Measurements from ENCODE around the gene PPM1L. TPM values are rescaled to one million over a fixed set of nuclear protein-coding genes. Genes with fewer than 3 reads are reported as not detected.
"Not testable (repeated sequence)": the region's sequence is repeated elsewhere in the genome, so short reads cannot be mapped to it uniquely, and the experiment has no call there.

Gene PPM1L
- total RNA-seq, 2 experiments from 2014 or later = 5.0 to 8.3 TPM

GRCh38 chr3:160982491-160982890, 226.5 kb downstream of the PPM1L start:
- CTCF ChIA-PET = no interaction called here
- no peak for ATAC-seq
- H3K27me3 Mint-ChIP-seq = no peaks in the 10 kb centered on the region
- H3K36me3 Mint-ChIP-seq = peaks cover 5% of the 10 kb centered on the region
- H3K27ac Mint-ChIP-seq = no peak overlapping the region
- H3K4me1 Mint-ChIP-seq = peaks cover 22% of the 10 kb centered on the region
- no peak overlapping the region for H3K4me3 Mint-ChIP-seq
- no peak for DNase-seq
- peaks cover 3% of the 10 kb centered on the region for H3K9me3 Mint-ChIP-seq (ENCODE audit: low read depth)

GRCh38 chr3:160983900-160984299, 227.9 kb downstream of the PPM1L start:
- H3K4me3 Mint-ChIP-seq; H3K9me3 Mint-ChIP-seq (ENCODE audit: low read depth): not testable (repeated sequence)

GRCh38 chr3:160986069-160986468, 230.0 kb downstream of the PPM1L start:
- Mint-ChIP-seq H3K27me3 (no peaks in the 10 kb centered on the region), H3K4me3 (no peak overlapping the region), H3K9me3 (ENCODE audit: low read depth) (peaks cover 3% of the 10 kb centered on the region), H3K4me1 (peaks cover 12% of the 10 kb centered on the region), H3K27ac (no peak overlapping the region), H3K36me3 (peaks cover 4% of the 10 kb centered on the region)
- no peak for DNase-seq
- CTCF ChIA-PET = no interaction called here
- ATAC-seq = no peak

More at GRCh38 chr3:160983900-160984299, 227.9 kb downstream of the PPM1L start:
- H3K4me1 Mint-ChIP-seq = peaks cover 22% of the 10 kb centered on the region
- ATAC-seq, H3K27me3 Mint-ChIP-seq, CTCF ChIA-PET, H3K27ac Mint-ChIP-seq, DNase-seq, H3K36me3 Mint-ChIP-seq: not testable (repeated sequence)

GRCh38 chr3:160987982-160988964, 232.2 kb downstream of the PPM1L start:
- Mint-ChIP-seq H3K36me3 (no peaks in the 10 kb centered on the region), H3K4me3 (no peak overlapping the region), H3K27me3 (no peaks in the 10 kb centered on the region), H3K4me1 (no peaks in the 10 kb centered on the region), H3K9me3 (ENCODE audit: low read depth) (no peaks in the 10 kb centered on the region), H3K27ac (no peak overlapping the region)
- no peak for DNase-seq
- no peak for ATAC-seq
- CTCF ChIA-PET = no interaction called here

- H3K27ac Mint-ChIP-seq = no peak overlapping the region
- ATAC-seq (no peak), DNase-seq (no peak)
- H3K4me3 Mint-ChIP-seq = no peak overlapping the region
- no peaks in the 10 kb centered on the region for H3K36me3 Mint-ChIP-seq
- no peaks in the 10 kb centered on the region for H3K27me3 Mint-ChIP-seq
- H3K4me1 Mint-ChIP-seq = no peaks in the 10 kb centered on the region
- CTCF ChIA-PET = no interaction called here
- no peaks in the 10 kb centered on the region for H3K9me3 Mint-ChIP-seq (ENCODE audit: low read depth)
Observed at GRCh38 chr3:160990446-160990845, 234.4 kb downstream of the PPM1L start.

GRCh38 chr3:160992712-160993111, 236.7 kb downstream of the PPM1L start:
- no peaks in the 10 kb centered on the region for H3K4me1 Mint-ChIP-seq

GRCh38 chr3:160996811-160997210, 240.8 kb downstream of the PPM1L start:
- H3K4me3 Mint-ChIP-seq = no peak overlapping the region
- H3K4me1 Mint-ChIP-seq = peaks cover 5% of the 10 kb centered on the region
- no peaks in the 10 kb centered on the region for H3K27me3 Mint-ChIP-seq
- no peaks in the 10 kb centered on the region for H3K36me3 Mint-ChIP-seq
- CTCF ChIA-PET = no interaction called here
- no peak overlapping the region for H3K27ac Mint-ChIP-seq
- ATAC-seq = no peak
- H3K9me3 Mint-ChIP-seq (ENCODE audit: low read depth) = no peaks in the 10 kb centered on the region
- DNase-seq = no peak

More at GRCh38 chr3:160992712-160993111, 236.7 kb downstream of the PPM1L start:
- DNase-seq (no peak), ATAC-seq (no peak)
- CTCF ChIA-PET = no interaction called here
- no peaks in the 10 kb centered on the region for H3K36me3 Mint-ChIP-seq
- H3K4me3 Mint-ChIP-seq = no peak overlapping the region
- H3K9me3 Mint-ChIP-seq (ENCODE audit: low read depth) = no peaks in the 10 kb centered on the region
- no peak overlapping the region for H3K27ac Mint-ChIP-seq
- no peaks in the 10 kb centered on the region for H3K27me3 Mint-ChIP-seq

- H3K27me3 Mint-ChIP-seq = no peaks in the 10 kb centered on the region
- no peak overlapping the region for H3K4me3 Mint-ChIP-seq
- DNase-seq (no peak), ATAC-seq (no peak)
- H3K4me1 Mint-ChIP-seq = peaks cover 5% of the 10 kb centered on the region
- no peaks in the 10 kb centered on the region for H3K36me3 Mint-ChIP-seq
- H3K27ac Mint-ChIP-seq = no peak overlapping the region
- no peaks in the 10 kb centered on the region for H3K9me3 Mint-ChIP-seq (ENCODE audit: low read depth)
- CTCF ChIA-PET = no interaction called here
Observed at GRCh38 chr3:160998581-160998980, 242.6 kb downstream of the PPM1L start.

GRCh38 chr3:160999274-160999673, 243.2 kb downstream of the PPM1L start:
- ATAC-seq (no peak), DNase-seq (no peak)
- no peaks in the 10 kb centered on the region for H3K36me3 Mint-ChIP-seq
- no peak overlapping the region for H3K27ac Mint-ChIP-seq
- H3K9me3 Mint-ChIP-seq (ENCODE audit: low read depth) = no peaks in the 10 kb centered on the region
- CTCF ChIA-PET = no interaction called here
- no peak overlapping the region for H3K4me3 Mint-ChIP-seq
- H3K27me3 Mint-ChIP-seq = no peaks in the 10 kb centered on the region
- H3K4me1 Mint-ChIP-seq = peaks cover 5% of the 10 kb centered on the region

GRCh38 chr3:161008086-161008485, 252.1 kb downstream of the PPM1L start:
- CTCF ChIA-PET = no interaction called here
- H3K27me3 Mint-ChIP-seq = peaks cover 3% of the 10 kb centered on the region
- H3K27ac Mint-ChIP-seq = no peak overlapping the region
- peaks cover 2% of the 10 kb centered on the region for H3K9me3 Mint-ChIP-seq (ENCODE audit: low read depth)
- H3K4me3 Mint-ChIP-seq = no peak overlapping the region
- no peak for ATAC-seq
- H3K4me1 Mint-ChIP-seq = no peaks in the 10 kb centered on the region
- no peak for DNase-seq
- H3K36me3 Mint-ChIP-seq = no peaks in the 10 kb centered on the region

- H3K36me3 Mint-ChIP-seq, CTCF ChIA-PET: not testable (repeated sequence)
Observed at GRCh38 chr3:161010151-161010550, 254.1 kb downstream of the PPM1L start.

GRCh38 chr3:161014843-161015749, 259.1 kb downstream of the PPM1L start:
- Mint-ChIP-seq H3K4me1 (no peaks in the 10 kb centered on the region), H3K9me3 (ENCODE audit: low read depth) (peaks cover 5% of the 10 kb centered on the region), H3K27me3 (no peaks in the 10 kb centered on the region), H3K4me3 (no peak overlapping the region), H3K27ac (no peak overlapping the region), H3K36me3 (peaks cover 2% of the 10 kb centered on the region)
- DNase-seq (no peak), ATAC-seq (no peak)
- CTCF ChIA-PET = interaction anchor here (0.8 kb wide), 1 partner anchor 9 kb away, joined by 3 read pairs; no protein-coding TSS in a partner anchor

More at GRCh38 chr3:161010151-161010550, 254.1 kb downstream of the PPM1L start:
- not testable (repeated sequence) for H3K27ac Mint-ChIP-seq; H3K4me1 Mint-ChIP-seq; ATAC-seq; H3K27me3 Mint-ChIP-seq; H3K9me3 Mint-ChIP-seq (ENCODE audit: low read depth); DNase-seq; H3K4me3 Mint-ChIP-seq

- Mint-ChIP-seq H3K27me3 (no peaks in the 10 kb centered on the region), H3K4me3 (no peak overlapping the region), H3K27ac (no peak overlapping the region), H3K4me1 (no peaks in the 10 kb centered on the region), H3K36me3 (peaks cover 2% of the 10 kb centered on the region), H3K9me3 (ENCODE audit: low read depth) (peaks cover 5% of the 10 kb centered on the region)
- DNase-seq = no peak
- no peak for ATAC-seq
- CTCF ChIA-PET = no interaction called here
Observed at GRCh38 chr3:161016417-161017313, 260.6 kb downstream of the PPM1L start.

All from activated CD8-positive, alpha-beta memory T cell treated with anti-CD3 and anti-CD28 coated beads, Interleukin-2, amount 10 ng/mL, durations not matched to agents 7 days and 5 days (primary cell).